ENCODE data around the gene PRSS27.

PRSS27 gene

GRCh38 chr16:2717383-2718263 is 2.4 kb downstream of the PRSS27 start:
- Histone ChIP-seq H3K4me3 (no peak overlapping the region), H3K27ac (no peak overlapping the region)
- no peak for TF ChIP-seq CTCF (IDR thresholded peaks at IDR 0.05)
- DNase-seq (ENCODE audit: low spot score) = no peak

- TF ChIP-seq CTCF (IDR thresholded peaks at IDR 0.05) = no peak
- DNase-seq (ENCODE audit: low spot score) = no peak
- Histone ChIP-seq H3K4me3 (no peak overlapping the region), H3K27ac (no peak overlapping the region)
Measured at GRCh38 chr16:2716948-2717347, 3.1 kb downstream of the PRSS27 start.

GRCh38 chr16:2715966-2716885 is 3.8 kb downstream of the PRSS27 start:
- no peak for DNase-seq (ENCODE audit: low spot score)
- TF ChIP-seq CTCF (IDR thresholded peaks at IDR 0.05) = no peak
- Histone ChIP-seq H3K4me3 (peak overlapping the region; percentile 37), H3K27ac (no peak overlapping the region)

- no peak overlapping the region for H3K27ac ChIP-seq
- peak overlapping the region; percentile 37 for H3K4me3 ChIP-seq
- TF ChIP-seq CTCF (IDR thresholded peaks at IDR 0.05) = no peak
- DNase-seq (ENCODE audit: low spot score) = no peak
Measured at GRCh38 chr16:2715519-2715918, 4.5 kb downstream of the PRSS27 start.

GRCh38 chr16:2715064-2715463 is 5.0 kb downstream of the PRSS27 start:
- DNase-seq (ENCODE audit: low spot score) = no peak
- Histone ChIP-seq H3K4me3 (no peak overlapping the region), H3K27ac (no peak overlapping the region)
- no peak for TF ChIP-seq CTCF (IDR thresholded peaks at IDR 0.05)

GRCh38 chr16:2713985-2714774 is 5.8 kb downstream of the PRSS27 start:
- DNase-seq (ENCODE audit: low spot score) = no peak
- no peak overlapping the region for H3K27ac ChIP-seq
- H3K4me3 ChIP-seq = no peak overlapping the region
- TF ChIP-seq CTCF (IDR thresholded peaks at IDR 0.05) = no peak

Data from coronary artery (tissue), 2 donors.